Astrocyte of the cerebellum (primary cell): ENCODE measurements around the gene INTS11.

Source experiments
- DNase-seq: peaks from one replicate; pipeline ENCODE4 v3.0.0-alpha.2; 2011; ENCODE audit warnings: low read depth
- H3K4me3 ChIP-seq: 2 replicates; pipeline ENCODE4 v1.5.1; 2011; ENCODE audit warnings: mild to moderate bottlenecking, low read depth, low read length, moderate library complexity
- CTCF ChIP-seq: IDR thresholded peaks from 2 replicates; pipeline ENCODE4 v1.5.1; 2012; ENCODE audit warnings: low read length, low read depth, moderate library complexity, mild to moderate bottlenecking; ENCODE audit errors: missing control alignments
- in situ Hi-C: cut with HindIII; loops from 2 replicates; pipeline ENCODE4 v1.10.0; 2017; ENCODE audit warnings: low sequenced_read_pairs

The INTS11 gene

GRCh38 chr1:1329304-1330210 lies 5.1 kb upstream of the INTS11 start:
- no peak for TF ChIP-seq CTCF
- H3K4me3 ChIP-seq: no peak overlapping the region
- no peak for DNase-seq
- in situ Hi-C loops: no loop called here

- TF ChIP-seq CTCF: no peak
- no peak for DNase-seq
- in situ Hi-C loops: no loop called here
- no peak overlapping the region for H3K4me3 ChIP-seq
Observed at GRCh38 chr1:1328254-1328653, 3.8 kb upstream of the INTS11 start.

- no peak for DNase-seq
- TF ChIP-seq CTCF: no peak
- in situ Hi-C loops: no loop called here
- no peak overlapping the region for H3K4me3 ChIP-seq
Observed at GRCh38 chr1:1327291-1327690, 2.8 kb upstream of the INTS11 start.

- DNase-seq: no peak
- in situ Hi-C loops: no loop called here
- TF ChIP-seq CTCF: no peak
- H3K4me3 ChIP-seq: peak overlapping the region; percentile 85
Observed at GRCh38 chr1:1326075-1326605, 1.7 kb upstream of the INTS11 start.

GRCh38 chr1:1325288-1326074 lies 1.0 kb upstream of the INTS11 start:
- no peak for DNase-seq
- no peak for TF ChIP-seq CTCF
- in situ Hi-C loops: no loop called here
- peak overlapping the region; percentile 85 for H3K4me3 ChIP-seq

GRCh38 chr1:1324084-1324523 lies 356 bp downstream of the INTS11 start:
- no peak for TF ChIP-seq CTCF
- no peak for DNase-seq
- in situ Hi-C loops: no loop called here
- peak overlapping the region; percentile 85 for H3K4me3 ChIP-seq
